Measurements from ENCODE around the gene FOXRED1.

DNA sequence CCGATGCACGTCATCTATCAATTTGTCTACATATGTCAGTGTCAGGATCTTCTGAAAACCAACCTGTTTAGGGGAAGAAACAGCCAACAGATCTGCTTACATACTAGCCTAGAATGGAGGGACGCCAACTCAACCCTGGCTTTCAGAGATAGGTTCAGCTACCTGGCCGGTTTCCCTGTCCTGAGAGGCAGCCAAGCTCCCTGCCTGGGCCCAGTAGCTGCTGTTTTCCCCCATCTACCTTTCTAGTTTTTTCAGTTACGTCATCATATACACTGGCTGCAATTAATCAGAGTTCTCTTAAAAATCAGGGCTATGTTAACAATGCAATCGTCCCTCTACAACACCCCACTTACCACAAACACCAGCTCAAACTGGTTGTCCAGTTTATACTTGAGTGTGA, 1.3 kb upstream of the FOXRED1 start:
- TF ChIP-seq, protein P1, sequence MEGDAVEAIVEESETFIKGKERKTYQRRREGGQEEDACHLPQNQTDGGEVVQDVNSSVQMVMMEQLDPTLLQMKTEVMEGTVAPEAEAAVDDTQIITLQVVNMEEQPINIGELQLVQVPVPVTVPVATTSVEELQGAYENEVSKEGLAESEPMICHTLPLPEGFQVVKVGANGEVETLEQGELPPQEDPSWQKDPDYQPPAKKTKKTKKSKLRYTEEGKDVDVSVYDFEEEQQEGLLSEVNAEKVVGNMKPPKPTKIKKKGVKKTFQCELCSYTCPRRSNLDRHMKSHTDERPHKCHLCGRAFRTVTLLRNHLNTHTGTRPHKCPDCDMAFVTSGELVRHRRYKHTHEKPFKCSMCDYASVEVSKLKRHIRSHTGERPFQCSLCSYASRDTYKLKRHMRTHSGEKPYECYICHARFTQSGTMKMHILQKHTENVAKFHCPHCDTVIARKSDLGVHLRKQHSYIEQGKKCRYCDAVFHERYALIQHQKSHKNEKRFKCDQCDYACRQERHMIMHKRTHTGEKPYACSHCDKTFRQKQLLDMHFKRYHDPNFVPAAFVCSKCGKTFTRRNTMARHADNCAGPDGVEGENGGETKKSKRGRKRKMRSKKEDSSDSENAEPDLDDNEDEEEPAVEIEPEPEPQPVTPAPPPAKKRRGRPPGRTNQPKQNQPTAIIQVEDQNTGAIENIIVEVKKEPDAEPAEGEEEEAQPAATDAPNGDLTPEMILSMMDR (IDR thresholded peaks at IDR 0.05; ENCODE audit: insufficient read depth, low read depth, low read length) = no peak
- no peak for TF ChIP-seq EZH2 (IDR thresholded peaks at IDR 0.05; ENCODE audit: insufficient read depth, low read length)

All from astrocyte (in vitro differentiated cells and primary cell).